GM12865 (cell line): ENCODE results near the gene LNX1.

ENCODE experiments used
- DNase-seq: peaks from one replicate; pipeline ENCODE4 v3.0.0; 2010; ENCODE audit warnings: low read depth
- H3K4me3 ChIP-seq: 2 replicates; pipeline ENCODE4 v1.5.1; 2011; ENCODE audit warnings: mild to moderate bottlenecking, low read depth, low read length, control low read depth
- TF ChIP-seq, protein P1 (sequence below): IDR thresholded peaks from 2 replicates; pipeline ENCODE4 v1.5.1; 2011; ENCODE audit warnings: low read length, control low read depth, low read depth, inconsistent platforms; ENCODE audit not compliant: insufficient read depth; ENCODE audit errors: missing control alignments

Gene LNX1

DNA sequence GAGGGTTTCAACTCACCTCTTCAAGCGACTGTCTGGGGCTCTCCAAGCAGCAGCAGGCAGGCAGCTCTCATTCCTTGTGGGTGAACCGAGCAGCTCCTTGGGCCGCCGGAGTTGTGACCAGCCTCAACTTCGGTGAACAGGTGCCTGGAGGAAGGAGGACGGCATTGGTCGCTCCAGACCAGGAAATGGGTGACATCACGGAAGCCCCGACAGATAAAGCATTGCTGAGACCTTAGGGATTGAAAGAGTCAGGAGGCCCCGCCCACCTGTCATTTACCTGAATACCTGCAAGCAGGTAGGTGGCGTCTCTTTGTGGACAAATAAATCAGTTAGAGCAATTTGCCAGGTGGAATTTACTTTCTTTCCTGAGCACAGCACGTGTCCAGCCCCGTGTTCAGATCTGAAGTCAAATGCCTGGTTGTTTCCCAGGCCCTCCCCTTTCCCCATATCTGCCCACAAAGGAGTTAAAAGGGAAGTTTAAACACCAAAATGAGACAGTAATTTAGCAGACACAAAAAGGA lies at the start of gene LNX1:
TSS of gene LNX1 (minus strand) at position 115 of the 521 bp plus-strand sequence. CDS start 17,484 bp downstream, outside the sequence.
- no peak for DNase-seq
- TF ChIP-seq, protein P1, sequence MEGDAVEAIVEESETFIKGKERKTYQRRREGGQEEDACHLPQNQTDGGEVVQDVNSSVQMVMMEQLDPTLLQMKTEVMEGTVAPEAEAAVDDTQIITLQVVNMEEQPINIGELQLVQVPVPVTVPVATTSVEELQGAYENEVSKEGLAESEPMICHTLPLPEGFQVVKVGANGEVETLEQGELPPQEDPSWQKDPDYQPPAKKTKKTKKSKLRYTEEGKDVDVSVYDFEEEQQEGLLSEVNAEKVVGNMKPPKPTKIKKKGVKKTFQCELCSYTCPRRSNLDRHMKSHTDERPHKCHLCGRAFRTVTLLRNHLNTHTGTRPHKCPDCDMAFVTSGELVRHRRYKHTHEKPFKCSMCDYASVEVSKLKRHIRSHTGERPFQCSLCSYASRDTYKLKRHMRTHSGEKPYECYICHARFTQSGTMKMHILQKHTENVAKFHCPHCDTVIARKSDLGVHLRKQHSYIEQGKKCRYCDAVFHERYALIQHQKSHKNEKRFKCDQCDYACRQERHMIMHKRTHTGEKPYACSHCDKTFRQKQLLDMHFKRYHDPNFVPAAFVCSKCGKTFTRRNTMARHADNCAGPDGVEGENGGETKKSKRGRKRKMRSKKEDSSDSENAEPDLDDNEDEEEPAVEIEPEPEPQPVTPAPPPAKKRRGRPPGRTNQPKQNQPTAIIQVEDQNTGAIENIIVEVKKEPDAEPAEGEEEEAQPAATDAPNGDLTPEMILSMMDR: no peak
- H3K4me3 ChIP-seq: no peak within 1 kb of the TSS

DNA sequence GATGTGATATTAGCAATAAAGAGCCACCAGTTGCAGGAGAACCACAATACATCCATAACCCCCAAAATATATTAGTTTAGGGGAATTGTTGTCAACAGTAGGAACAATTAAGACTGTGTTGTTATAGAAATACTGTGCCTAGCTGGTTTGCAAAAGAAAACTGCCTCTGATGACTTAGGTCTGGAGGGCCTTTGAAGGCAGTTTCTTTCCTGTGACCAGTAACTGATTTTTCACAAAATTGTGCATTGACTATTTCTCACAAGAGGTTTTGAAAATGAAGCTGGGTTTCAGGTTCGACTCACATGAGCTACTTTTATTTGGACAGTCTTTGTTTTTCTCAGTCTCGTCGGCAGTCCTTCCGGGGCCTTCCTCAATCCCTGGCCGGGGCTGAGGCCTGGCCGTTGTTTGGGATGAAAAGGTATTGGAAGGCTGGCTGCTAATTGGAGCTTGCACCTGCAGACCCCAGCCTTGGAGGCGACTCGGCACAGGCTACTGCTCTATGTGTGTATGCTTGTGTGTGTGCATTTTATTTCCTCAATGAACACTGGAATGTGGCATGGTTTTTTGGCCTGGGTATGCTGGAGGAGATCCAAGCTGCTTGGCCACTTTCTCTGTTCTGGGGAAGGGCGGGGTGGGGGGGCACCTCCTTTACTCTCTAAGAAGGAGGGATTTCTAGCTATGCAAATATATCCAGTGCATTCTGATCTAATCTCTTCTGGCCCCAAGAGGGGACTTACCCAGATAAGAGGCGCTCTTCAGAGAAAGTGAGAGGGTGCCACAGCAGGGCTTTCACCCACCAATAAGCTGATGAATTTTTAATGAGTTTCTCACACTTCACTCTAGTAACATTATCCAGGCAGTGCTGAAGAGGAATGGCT lies 49.5 kb upstream of the LNX1 start:
- peak; percentile 89 for DNase-seq
- TF ChIP-seq, protein P1: no peak
- no peak overlapping the region for H3K4me3 ChIP-seq

DNA sequence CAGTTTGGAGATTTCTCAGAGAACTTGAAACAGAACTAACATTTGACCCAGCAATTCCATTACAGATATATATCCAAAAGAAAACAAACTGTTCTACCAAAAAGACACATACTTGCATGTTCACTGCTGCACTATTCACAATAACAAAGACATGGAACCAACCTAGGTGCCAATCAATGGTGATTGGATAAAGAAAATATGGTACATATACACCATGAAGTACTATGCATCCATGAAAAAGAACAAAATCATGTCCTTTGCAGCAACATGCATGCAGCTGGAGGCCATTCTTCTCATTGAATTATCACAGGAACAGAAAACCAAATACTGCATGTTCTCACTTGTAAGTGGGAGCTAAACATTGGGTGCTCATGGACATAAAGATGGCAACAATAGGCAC lies 47.6 kb upstream of the LNX1 start:
- H3K4me3 ChIP-seq: no peak overlapping the region
- TF ChIP-seq, protein P1: no peak
- DNase-seq: no peak

DNA sequence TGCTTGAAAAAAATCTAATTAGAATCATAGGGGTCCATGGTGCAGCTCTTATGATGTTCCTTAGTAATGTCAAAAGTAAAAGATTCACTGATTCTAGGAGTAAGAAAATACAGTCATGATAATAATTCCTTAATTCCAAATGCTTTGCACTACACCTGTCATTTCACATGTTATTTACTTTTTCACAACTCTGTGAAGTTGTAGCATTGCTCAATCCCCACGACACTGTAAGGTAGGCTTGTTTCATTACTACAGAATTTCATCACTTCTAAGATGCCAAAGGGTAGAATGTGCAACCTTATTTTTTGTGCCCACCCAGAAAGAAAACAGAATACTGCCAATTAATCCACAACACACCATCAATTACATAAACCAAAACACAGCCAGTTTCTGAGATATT lies 46.1 kb upstream of the LNX1 start:
- H3K4me3 ChIP-seq: no peak overlapping the region
- TF ChIP-seq, protein P1: no peak
- DNase-seq: no peak

DNA sequence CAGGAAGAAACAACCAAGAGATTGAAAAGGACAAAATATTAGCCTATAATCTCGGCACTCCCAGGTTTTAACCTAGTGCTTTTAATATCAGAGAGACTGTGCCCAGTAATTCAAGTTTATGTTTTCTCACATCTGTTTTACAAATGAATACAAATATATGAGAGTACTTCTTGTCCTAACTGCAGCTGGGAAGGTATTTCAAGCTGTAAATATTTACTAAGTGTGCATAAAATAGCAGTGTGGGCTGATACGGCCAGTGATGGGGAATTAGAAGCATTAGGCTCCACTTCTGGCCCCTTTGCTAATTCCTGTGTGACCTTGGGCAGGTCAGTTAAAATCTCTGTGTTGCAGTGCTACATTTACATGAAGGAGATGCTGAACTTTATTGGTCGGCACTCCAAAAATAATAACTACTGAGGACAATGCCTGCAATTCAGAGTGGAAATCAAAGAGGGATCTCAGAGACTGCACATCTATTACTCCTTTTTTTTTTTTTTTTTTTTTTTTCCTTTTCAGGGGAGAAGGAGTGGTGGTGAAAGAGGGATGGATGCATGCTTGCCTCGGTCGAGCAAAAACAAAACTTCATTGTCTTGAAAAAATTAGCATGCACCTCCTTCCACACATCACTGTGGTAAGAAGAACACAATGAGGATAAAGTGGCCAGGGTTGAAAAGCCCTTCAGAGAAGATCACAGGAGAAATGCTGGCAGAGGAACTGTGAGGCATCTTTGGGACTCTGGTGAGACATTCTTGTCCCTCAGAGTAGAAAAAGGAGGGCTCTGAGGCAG lies 44.6 kb upstream of the LNX1 start:
- no peak overlapping the region for H3K4me3 ChIP-seq
- TF ChIP-seq, protein P1: no peak
- no peak for DNase-seq

DNA sequence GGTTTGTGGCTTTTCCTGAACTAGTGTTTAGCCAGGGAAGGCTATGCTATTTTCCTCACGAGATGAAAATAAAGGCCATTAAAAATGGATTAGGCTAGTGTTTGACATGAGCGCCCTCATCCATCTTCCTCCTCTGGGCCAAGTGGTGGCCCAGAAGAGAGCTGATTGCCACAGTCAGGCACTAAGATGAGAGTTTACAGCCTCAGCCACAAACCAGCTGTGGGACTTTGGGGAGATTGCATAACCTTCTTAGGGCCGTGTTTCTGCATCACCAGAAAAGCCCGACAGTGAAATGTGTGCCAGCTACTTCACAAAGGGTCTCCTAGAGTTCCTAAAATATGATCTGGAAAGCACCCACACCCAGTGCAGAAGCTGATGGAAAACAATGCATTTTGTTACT lies 42.3 kb upstream of the LNX1 start:
- DNase-seq: no peak
- TF ChIP-seq, protein P1: no peak
- no peak overlapping the region for H3K4me3 ChIP-seq
